ENCODE results near the gene ACO1.

The ACO1 gene

DNA sequence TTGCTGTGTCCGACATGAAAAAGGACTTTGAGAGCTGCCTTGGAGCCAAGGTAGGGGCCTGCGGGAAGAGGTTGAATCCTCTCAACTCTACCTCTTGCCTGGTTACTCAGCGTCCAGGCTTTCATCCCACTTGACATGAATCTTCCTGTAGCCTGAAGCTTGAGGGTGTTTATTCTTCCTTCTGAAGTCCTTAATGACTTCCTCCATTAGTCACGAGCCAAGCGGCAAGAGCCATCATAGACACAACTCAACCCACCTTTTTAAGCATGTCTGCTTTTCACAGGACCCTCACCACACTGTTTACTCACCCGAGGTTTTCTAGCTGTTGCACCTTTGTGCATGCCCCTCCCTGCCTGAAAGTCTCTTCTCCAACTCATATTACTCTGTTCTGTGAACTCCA is 40.2 kb downstream of the ACO1 start:
- DNase-seq: no peak

GRCh38 chr9:32426278-32426939 is 42.0 kb downstream of the ACO1 start:
- DNase-seq: no peak

DNA sequence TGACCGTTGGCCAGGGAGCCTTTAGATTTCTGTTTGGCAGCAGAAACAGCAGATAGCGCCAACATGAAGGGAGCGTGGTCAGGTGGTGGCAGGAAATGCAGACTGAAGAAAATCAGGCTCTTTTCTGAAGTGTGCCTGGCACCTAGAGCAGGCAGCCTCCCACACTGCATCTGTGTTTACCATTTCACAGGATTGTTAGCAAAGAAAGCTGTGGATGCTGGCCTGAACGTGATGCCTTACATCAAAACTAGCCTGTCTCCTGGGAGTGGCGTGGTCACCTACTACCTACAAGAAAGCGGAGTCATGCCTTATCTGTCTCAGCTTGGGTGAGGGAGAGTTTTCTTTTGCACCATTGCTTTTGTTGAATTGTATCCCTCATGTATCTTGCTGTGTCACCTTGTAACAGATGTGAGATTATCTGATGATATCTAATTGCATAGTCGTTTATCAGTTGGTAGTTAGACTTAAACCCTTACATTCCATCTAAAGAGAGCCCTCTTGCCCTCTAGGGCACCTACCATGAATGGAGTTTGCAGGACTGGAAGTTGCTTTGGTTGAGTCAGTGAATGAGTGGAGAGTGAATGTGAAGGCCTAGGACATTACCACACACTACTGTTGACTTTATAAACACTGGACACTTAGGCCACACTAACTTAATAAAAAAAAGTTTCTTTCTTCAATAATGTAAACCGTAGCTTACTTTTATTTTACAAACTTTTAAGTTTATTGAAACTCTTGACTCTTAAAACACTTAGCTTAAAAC is 42.8 kb downstream of the ACO1 start:
- no peak for DNase-seq

- no peak for DNase-seq
Observed at GRCh38 chr9:32430720-32431119, 46.3 kb downstream of the ACO1 start.

DNA sequence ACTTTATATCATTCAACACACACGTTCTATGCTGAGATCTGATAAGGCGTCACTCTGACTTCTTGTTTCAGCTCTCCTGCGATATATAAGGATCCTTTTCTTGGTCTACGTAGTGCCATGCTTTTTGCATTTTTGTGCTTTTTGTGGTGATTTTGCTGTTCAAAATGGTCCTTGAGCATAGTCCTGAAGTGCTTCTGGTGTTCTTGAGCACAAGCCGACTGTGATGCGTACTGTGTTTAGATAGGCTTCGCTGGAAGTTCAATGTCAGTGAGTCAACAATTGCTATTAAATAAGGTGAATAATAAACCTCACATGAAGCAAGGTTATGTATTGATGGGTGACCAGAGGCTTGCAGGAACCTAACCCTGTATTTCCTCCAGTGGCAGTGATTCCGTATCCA is 46.8 kb downstream of the ACO1 start:
- DNase-seq: no peak

GRCh38 chr9:32431940-32432555 is 47.6 kb downstream of the ACO1 start:
- DNase-seq: no peak

DNA sequence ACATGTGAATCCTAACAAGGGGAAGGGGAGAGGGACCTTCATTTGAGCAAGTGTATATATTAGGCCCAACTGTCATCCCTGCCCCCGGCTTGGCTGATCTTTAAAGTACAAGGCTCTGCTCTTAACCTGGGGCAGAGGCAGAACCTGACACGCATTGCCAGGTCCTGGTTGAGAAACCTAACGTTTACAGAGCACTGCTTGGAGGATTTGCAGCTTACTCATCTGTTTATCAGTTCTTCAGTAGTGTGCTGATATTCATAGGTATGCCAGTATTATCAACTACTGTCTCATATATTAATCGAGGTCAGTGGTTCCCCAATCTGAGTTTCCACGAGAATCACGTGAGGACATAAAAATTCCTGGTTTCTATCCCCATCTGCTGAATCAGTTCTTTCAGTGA is 50.4 kb downstream of the ACO1 start:
- DNase-seq: no peak

DNA sequence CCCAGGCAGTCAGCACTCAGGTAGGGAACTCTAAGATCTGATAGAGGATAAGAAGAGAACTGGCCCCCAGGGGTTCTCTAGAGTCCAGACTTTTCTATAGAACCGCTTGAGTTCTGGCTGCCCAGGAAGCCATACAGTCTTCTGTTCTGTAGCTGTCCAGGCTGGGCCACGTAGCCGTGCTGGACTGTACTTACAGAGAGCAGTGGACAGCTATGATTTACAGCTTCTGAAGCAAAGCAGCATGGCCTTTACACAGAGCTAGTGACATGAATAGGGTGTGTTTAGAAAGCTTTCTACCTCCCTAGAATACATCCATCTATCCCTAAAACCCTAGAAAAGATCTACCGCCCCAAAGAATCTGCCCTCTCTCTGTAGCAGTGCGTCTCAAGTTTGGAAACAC is 57.2 kb downstream of the ACO1 start:
- no peak for DNase-seq

DNA sequence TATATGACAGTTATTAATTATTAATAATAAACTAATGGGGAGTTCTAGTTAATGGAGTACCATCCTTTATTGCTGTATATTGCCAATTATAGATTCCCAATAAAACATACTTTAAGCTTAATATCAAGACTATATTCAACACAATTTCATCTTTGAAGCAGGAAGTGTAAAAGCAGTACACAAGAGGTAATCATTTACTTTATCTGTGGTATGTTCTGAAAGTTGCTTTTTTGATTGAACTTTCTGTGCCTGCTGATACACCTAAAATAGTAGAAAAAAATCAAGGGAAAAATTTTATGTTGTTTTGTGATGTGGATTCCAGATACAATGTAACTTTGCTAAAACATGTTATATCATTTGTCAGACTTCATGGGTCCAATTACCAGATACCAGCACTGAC is 58.0 kb downstream of the ACO1 start:
- DNase-seq: no peak

GRCh38 chr9:32449969-32450368 is 65.5 kb downstream of the ACO1 start:
- no peak for DNase-seq

DNA sequence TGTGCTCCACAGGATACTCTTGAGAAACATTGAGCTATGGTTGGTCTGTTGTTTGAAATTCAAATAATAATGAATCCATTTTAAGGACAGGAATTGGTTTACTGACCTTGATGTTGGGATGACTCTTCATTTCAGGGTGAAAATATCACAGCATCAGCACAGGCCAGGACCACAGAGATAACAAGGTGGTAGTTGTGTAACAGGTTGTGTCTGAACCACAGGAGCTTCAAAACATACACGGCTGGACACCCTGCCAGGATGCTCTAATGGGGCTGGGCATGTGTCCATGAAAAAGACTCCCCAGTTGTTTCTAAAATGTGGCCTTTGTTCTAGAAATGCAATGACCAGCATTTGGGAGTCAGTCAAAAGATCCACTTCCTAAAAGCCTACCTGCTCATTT is 69.8 kb downstream of the ACO1 start:
- DNase-seq: no peak

- no peak for DNase-seq
Observed at GRCh38 chr9:32455738-32456137, 71.3 kb downstream of the ACO1 start.

DNA sequence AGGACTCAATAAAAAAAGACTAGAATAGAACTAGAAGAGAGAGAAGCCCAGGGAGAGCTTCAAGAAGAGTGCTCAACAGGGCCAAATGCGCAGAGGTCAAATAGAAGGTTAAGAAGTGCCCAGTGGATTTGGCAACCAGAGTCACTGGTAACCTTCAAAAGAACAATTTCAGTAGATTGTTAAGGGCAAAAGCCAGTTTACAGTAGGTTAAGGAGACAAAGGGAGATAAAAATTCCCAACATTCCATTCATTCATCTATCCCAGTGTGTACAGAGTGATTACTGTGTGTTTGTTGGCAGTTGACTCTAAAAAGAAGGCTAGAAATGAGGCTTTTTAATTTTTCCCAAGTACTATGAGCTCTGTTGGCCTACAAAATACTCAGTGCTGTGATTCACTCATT is 72.1 kb downstream of the ACO1 start:
- DNase-seq: no peak

- no peak for DNase-seq
Observed at GRCh38 chr9:32463500-32464293, 79.3 kb downstream of the ACO1 start.

DNA sequence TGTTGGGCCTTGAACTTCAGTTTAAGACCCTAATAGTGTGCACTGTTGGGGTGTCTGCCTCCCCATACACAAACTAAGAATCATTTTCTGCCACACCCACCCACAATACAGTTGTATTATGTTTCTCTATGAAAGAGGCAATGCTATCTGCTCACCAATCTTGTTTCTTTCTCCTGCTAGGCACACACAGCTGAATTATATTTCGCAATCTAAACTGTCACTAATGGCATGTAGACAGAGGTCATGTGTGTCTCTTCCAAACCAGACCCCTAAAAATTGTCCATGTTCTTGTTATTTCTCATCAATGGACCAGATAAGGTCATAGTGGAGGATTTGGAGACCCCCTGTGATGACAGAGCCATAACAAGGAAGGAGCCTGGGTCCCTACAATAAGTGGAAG is 84.3 kb downstream of the ACO1 start:
- no peak for DNase-seq

DNA sequence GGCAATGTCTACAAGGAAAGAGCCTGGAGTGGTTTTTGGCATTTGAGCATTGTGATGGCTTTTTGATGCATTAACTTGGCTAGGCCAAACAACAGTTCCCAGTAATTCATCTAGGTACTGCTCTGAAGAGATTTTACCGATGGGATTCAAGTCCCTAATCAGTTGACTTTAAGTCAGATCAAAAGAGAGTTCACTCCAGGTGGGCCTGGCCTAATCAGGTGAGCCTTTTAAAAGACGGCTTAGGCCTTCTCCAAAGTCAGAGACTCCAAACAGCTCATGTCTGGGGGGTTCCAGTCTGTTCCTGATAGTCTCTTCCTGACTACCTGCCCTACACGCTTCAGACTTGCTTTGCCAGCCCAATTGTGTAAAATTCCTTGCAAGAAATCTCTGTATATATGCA is 87.9 kb downstream of the ACO1 start:
- DNase-seq: no peak

- no peak for DNase-seq
Observed at GRCh38 chr9:32483343-32483742, 98.9 kb downstream of the ACO1 start.

- no peak for DNase-seq
Observed at GRCh38 chr9:32486839-32487562, 102.6 kb downstream of the ACO1 start.

- no peak for DNase-seq
Observed at GRCh38 chr9:32487981-32488380, 103.5 kb downstream of the ACO1 start.

- no peak for DNase-seq
Observed at GRCh38 chr9:32490601-32491000, 106.2 kb downstream of the ACO1 start.

DNA sequence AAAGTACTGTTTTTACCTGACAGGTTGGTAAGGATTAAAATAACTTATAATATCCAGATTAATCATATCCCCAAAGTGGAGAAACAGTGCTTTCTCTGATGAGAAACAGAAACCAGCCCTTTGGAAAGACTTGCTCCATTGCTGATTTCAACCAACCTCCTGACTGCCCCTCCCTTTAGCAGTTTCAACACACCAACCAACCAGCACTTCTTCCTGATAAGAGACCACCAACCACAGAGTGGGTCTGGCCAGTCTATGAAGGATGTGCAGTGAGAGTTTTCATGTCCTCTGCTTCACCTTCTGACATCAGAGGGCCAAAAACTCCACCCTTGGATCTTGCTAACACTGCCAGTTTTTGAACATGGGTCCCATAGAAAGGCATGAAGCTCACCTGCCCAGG is 113.5 kb downstream of the ACO1 start:
- no peak for DNase-seq

DNA sequence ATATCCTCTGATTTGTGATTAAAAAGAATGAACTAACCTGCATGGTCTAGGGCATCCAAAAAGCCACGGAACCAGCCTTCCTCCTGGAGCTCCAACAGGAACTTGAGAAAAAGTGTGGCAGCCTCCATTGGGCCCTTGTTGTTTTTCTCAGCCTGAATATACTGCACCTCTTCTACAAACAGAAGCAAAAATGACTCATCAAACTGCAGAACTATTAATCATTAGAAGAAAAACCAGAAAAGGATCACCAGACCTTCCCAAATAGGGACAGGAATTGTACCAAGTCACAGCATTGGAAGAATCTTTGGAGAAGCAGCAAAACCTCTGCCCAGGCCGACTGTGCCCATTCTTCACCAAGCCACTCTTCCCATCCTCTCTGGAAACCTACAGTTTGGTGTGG is 116.3 kb downstream of the ACO1 start:
- no peak for DNase-seq

GRCh38 chr9:32501868-32502267 is 117.4 kb downstream of the ACO1 start:
- DNase-seq: no peak
